ENCODE data around the gene CPT1C.

CPT1C gene

DNA sequence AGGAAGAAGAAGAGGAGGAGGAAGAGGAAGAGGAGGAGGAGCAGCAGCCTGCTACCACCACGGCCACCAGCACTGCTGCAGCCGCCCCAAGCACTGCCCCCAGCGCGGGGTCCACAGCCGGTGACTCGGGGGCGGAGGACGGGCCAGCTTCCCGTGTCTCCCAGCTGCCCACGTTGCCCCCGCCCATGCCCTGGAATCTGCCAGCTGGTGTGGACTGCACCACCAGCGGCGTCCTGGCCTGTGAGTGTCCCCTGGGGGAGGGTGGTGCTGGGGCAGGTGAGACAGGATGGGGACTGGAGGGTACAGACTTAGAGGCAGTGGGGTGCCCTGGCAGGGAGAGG is 37.5 kb upstream of the CPT1C start:
- Histone ChIP-seq H3K36me3 (ENCODE audit: control insufficient read depth, insufficient read depth, low read length) (peaks cover 70% of the 10 kb centered on the region), H3K4me1 (ENCODE audit: control insufficient read depth, insufficient read depth, low read length) (peaks cover 3% of the 10 kb centered on the region), H3K27me3 (ENCODE audit: control insufficient read depth, insufficient read depth, low read length) (no peaks in the 10 kb centered on the region), H3K9ac (ENCODE audit: low read depth, low read length) (no peak overlapping the region), H3K4me3 (ENCODE audit: low read depth, low read length) (no peak overlapping the region), H3K9me3 (ENCODE audit: control insufficient read depth, insufficient read depth, low read length) (no peaks in the 10 kb centered on the region)

GRCh38 chr19:49654581-49654980 is 36.3 kb upstream of the CPT1C start:
- Histone ChIP-seq H3K4me3 (ENCODE audit: low read depth, low read length) (no peak overlapping the region), H3K27me3 (ENCODE audit: control insufficient read depth, insufficient read depth, low read length) (no peaks in the 10 kb centered on the region), H3K4me1 (ENCODE audit: control insufficient read depth, insufficient read depth, low read length) (peaks cover 3% of the 10 kb centered on the region), H3K9ac (ENCODE audit: low read depth, low read length) (no peak overlapping the region), H3K36me3 (ENCODE audit: control insufficient read depth, insufficient read depth, low read length) (peaks cover 75% of the 10 kb centered on the region), H3K9me3 (ENCODE audit: control insufficient read depth, insufficient read depth, low read length) (no peaks in the 10 kb centered on the region)

GRCh38 chr19:49655570-49656455 is 35.1 kb upstream of the CPT1C start:
- Histone ChIP-seq H3K27me3 (ENCODE audit: control insufficient read depth, insufficient read depth, low read length) (no peaks in the 10 kb centered on the region), H3K9ac (ENCODE audit: low read depth, low read length) (no peak overlapping the region), H3K36me3 (ENCODE audit: control insufficient read depth, insufficient read depth, low read length) (peaks cover 76% of the 10 kb centered on the region)

GRCh38 chr19:49656456-49657109 is 34.3 kb upstream of the CPT1C start:
- H3K9me3 ChIP-seq (ENCODE audit: control insufficient read depth, insufficient read depth, low read length), result peaks cover 2% of the 10 kb centered on the region
- no peak overlapping the region for H3K9ac ChIP-seq (ENCODE audit: low read depth, low read length)
- peaks cover 3% of the 10 kb centered on the region for H3K4me1 ChIP-seq (ENCODE audit: control insufficient read depth, insufficient read depth, low read length)
- H3K27me3 ChIP-seq (ENCODE audit: control insufficient read depth, insufficient read depth, low read length), result no peaks in the 10 kb centered on the region
- H3K4me3 ChIP-seq (ENCODE audit: low read depth, low read length), result no peak overlapping the region
- H3K36me3 ChIP-seq (ENCODE audit: control insufficient read depth, insufficient read depth, low read length), result peaks cover 75% of the 10 kb centered on the region

More at GRCh38 chr19:49655570-49656455, 35.1 kb upstream of the CPT1C start:
- Histone ChIP-seq H3K4me3 (ENCODE audit: low read depth, low read length) (no peak overlapping the region), H3K9me3 (ENCODE audit: control insufficient read depth, insufficient read depth, low read length) (peaks cover 2% of the 10 kb centered on the region), H3K4me1 (ENCODE audit: control insufficient read depth, insufficient read depth, low read length) (peaks cover 3% of the 10 kb centered on the region)

GRCh38 chr19:49657493-49658138 is 33.3 kb upstream of the CPT1C start:
- Histone ChIP-seq H3K9ac (ENCODE audit: low read depth, low read length) (no peak overlapping the region), H3K9me3 (ENCODE audit: control insufficient read depth, insufficient read depth, low read length) (peaks cover 2% of the 10 kb centered on the region), H3K36me3 (ENCODE audit: control insufficient read depth, insufficient read depth, low read length) (peaks cover 80% of the 10 kb centered on the region), H3K27me3 (ENCODE audit: control insufficient read depth, insufficient read depth, low read length) (no peaks in the 10 kb centered on the region), H3K4me1 (ENCODE audit: control insufficient read depth, insufficient read depth, low read length) (peaks cover 3% of the 10 kb centered on the region), H3K4me3 (ENCODE audit: low read depth, low read length) (no peak overlapping the region)

DNA sequence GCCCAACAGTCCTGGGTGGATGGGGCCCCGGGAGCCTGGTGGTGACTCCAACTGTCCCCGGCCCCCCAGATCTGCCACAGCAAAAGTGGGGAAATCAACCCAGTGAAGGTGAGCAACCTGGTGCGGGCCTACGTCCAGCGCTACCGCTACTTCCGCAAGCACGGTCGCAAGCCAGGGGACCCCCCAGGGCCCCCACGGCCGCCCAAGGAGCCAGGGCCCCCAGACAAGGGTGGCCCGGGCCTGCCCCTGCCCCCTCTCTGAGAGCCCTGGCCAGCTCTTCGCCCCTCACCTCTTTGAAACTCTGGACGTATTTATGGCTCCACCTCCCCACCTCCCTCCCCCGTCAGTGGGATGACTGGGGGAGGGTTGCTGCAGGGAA is 32.8 kb upstream of the CPT1C start:
- no peak overlapping the region for H3K4me3 ChIP-seq (ENCODE audit: low read depth, low read length)
- H3K9me3 ChIP-seq (ENCODE audit: control insufficient read depth, insufficient read depth, low read length), result peaks cover 2% of the 10 kb centered on the region
- no peaks in the 10 kb centered on the region for H3K27me3 ChIP-seq (ENCODE audit: control insufficient read depth, insufficient read depth, low read length)
- H3K4me1 ChIP-seq (ENCODE audit: control insufficient read depth, insufficient read depth, low read length), result peaks cover 3% of the 10 kb centered on the region
- H3K36me3 ChIP-seq (ENCODE audit: control insufficient read depth, insufficient read depth, low read length), result peaks cover 79% of the 10 kb centered on the region
- H3K9ac ChIP-seq (ENCODE audit: low read depth, low read length), result no peak overlapping the region

GRCh38 chr19:49658566-49659442 is 32.1 kb upstream of the CPT1C start:
- Histone ChIP-seq H3K4me3 (ENCODE audit: low read depth, low read length) (no peak overlapping the region), H3K9me3 (ENCODE audit: control insufficient read depth, insufficient read depth, low read length) (peaks cover 2% of the 10 kb centered on the region), H3K9ac (ENCODE audit: low read depth, low read length) (no peak overlapping the region), H3K4me1 (ENCODE audit: control insufficient read depth, insufficient read depth, low read length) (peaks cover 3% of the 10 kb centered on the region), H3K36me3 (ENCODE audit: control insufficient read depth, insufficient read depth, low read length) (peaks cover 73% of the 10 kb centered on the region), H3K27me3 (ENCODE audit: control insufficient read depth, insufficient read depth, low read length) (no peaks in the 10 kb centered on the region)

DNA sequence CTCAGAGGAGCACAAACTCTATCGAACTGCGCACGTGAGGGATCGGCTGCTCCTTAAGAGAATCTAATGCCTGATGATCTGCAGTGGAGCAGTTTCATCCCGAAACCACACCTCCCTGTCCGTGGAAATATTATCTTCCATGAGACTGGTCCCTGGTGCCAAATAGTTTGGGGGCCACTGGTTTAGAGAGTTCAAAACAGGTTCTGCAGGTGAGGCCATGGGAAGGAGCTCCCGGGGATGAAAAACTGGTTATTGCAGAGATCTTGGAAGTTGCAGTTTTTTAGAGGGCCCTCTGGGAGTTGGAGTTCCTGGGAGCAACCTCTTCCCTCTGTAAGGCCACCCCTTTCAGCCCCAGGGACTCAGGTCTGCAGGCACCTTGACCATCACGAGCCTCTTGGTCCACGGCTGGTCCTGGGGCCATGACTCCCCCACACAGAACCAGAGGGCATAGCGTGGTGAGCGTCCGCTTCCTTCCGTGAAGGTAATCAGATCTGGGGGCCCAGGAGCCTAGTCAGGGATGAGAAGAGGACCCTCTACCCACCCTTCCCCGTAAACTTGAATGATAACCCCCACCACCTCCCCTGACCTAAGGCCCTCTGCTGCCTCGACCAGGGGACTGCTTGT is 30.5 kb upstream of the CPT1C start:
- H3K36me3 ChIP-seq (ENCODE audit: control insufficient read depth, insufficient read depth, low read length), result peaks cover 62% of the 10 kb centered on the region
- no peaks in the 10 kb centered on the region for H3K27me3 ChIP-seq (ENCODE audit: control insufficient read depth, insufficient read depth, low read length)

GRCh38 chr19:49662011-49662410 is 28.9 kb upstream of the CPT1C start:
- no peak overlapping the region for H3K4me3 ChIP-seq (ENCODE audit: low read depth, low read length)
- no peaks in the 10 kb centered on the region for H3K27me3 ChIP-seq (ENCODE audit: control insufficient read depth, insufficient read depth, low read length)
- H3K36me3 ChIP-seq (ENCODE audit: control insufficient read depth, insufficient read depth, low read length), result peaks cover 49% of the 10 kb centered on the region
- no peak overlapping the region for H3K9ac ChIP-seq (ENCODE audit: low read depth, low read length)
- H3K9me3 ChIP-seq (ENCODE audit: control insufficient read depth, insufficient read depth, low read length), result peaks cover 2% of the 10 kb centered on the region
- H3K4me1 ChIP-seq (ENCODE audit: control insufficient read depth, insufficient read depth, low read length), result no peaks in the 10 kb centered on the region

More for the DNA sequence above, 30.5 kb upstream of the CPT1C start:
- Histone ChIP-seq H3K9ac (ENCODE audit: low read depth, low read length) (no peak overlapping the region), H3K4me1 (ENCODE audit: control insufficient read depth, insufficient read depth, low read length) (peaks cover 3% of the 10 kb centered on the region), H3K9me3 (ENCODE audit: control insufficient read depth, insufficient read depth, low read length) (peaks cover 2% of the 10 kb centered on the region), H3K4me3 (ENCODE audit: low read depth, low read length) (no peak overlapping the region)

- H3K4me1 ChIP-seq (ENCODE audit: control insufficient read depth, insufficient read depth, low read length), result no peaks in the 10 kb centered on the region
- no peak overlapping the region for H3K9ac ChIP-seq (ENCODE audit: low read depth, low read length)
- peaks cover 2% of the 10 kb centered on the region for H3K9me3 ChIP-seq (ENCODE audit: control insufficient read depth, insufficient read depth, low read length)
- H3K4me3 ChIP-seq (ENCODE audit: low read depth, low read length), result no peak overlapping the region
- no peaks in the 10 kb centered on the region for H3K27me3 ChIP-seq (ENCODE audit: control insufficient read depth, insufficient read depth, low read length)
- peaks cover 43% of the 10 kb centered on the region for H3K36me3 ChIP-seq (ENCODE audit: control insufficient read depth, insufficient read depth, low read length)
Measured at GRCh38 chr19:49663224-49663623, 27.7 kb upstream of the CPT1C start.
